ENCODE data around the gene PTPRZ1.

PTPRZ1 gene

GRCh38 chr7:122035876-122036275 lies 162.9 kb downstream of the PTPRZ1 start:
- H3K4me3 ChIP-seq: no peak overlapping the region
- intact Hi-C loops (cut with DNase I; ENCODE audit: low total_unique reads): no loop called here
- no peaks in the 10 kb centered on the region for H3K9me3 ChIP-seq
- TF ChIP-seq CTCF (IDR thresholded peaks at IDR 0.05): no peak
- DNase-seq: no peak
- H3K27ac ChIP-seq: no peak overlapping the region
- no peaks in the 10 kb centered on the region for H3K27me3 ChIP-seq
- H3K4me1 ChIP-seq: no peaks in the 10 kb centered on the region
- no peaks in the 10 kb centered on the region for H3K36me3 ChIP-seq

- H3K9me3 ChIP-seq: no peaks in the 10 kb centered on the region
- H3K27ac ChIP-seq: no peak overlapping the region
- H3K4me3 ChIP-seq: no peak overlapping the region
- H3K36me3 ChIP-seq: no peaks in the 10 kb centered on the region
- intact Hi-C loops (cut with DNase I; ENCODE audit: low total_unique reads): no loop called here
- TF ChIP-seq CTCF (IDR thresholded peaks at IDR 0.05): no peak
- no peak for DNase-seq
- H3K4me1 ChIP-seq: no peaks in the 10 kb centered on the region
- H3K27me3 ChIP-seq: no peaks in the 10 kb centered on the region
These were observed 165.2 kb downstream of the PTPRZ1 start for GRCh38 chr7:122038134-122038533.

- H3K9me3 ChIP-seq: no peaks in the 10 kb centered on the region
- intact Hi-C loops (cut with DNase I; ENCODE audit: low total_unique reads): no loop called here
These were observed 165.9 kb downstream of the PTPRZ1 start for GRCh38 chr7:122038904-122039303.

DNA sequence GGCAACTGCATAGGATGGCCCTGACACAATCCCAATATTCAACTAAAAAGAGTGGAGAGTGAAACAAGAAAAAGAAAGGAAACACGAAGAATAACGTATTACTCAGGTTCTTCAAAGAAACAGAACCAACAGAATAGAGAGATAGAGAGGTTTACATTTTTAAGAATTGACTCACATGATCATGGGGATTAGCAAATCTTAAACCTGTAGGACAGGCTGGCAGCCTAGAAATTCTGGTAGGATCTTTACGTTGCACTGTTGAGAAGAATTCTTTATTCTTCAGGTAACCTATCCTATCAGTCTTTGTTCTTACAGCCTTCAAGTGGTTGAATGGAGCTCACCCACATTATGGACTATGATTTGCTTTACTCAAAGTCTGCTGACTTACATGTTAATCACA lies 167.2 kb downstream of the PTPRZ1 start:
- Histone ChIP-seq H3K27me3 (no peaks in the 10 kb centered on the region), H3K4me1 (no peaks in the 10 kb centered on the region), H3K27ac (no peak overlapping the region), H3K4me3 (no peak overlapping the region), H3K9me3 (no peaks in the 10 kb centered on the region), H3K36me3 (no peaks in the 10 kb centered on the region)
- no peak for DNase-seq
- intact Hi-C loops (cut with DNase I; ENCODE audit: low total_unique reads): no loop called here
- no peak for TF ChIP-seq CTCF (IDR thresholded peaks at IDR 0.05)

More at GRCh38 chr7:122038904-122039303, 165.9 kb downstream of the PTPRZ1 start:
- H3K36me3 ChIP-seq: no peaks in the 10 kb centered on the region
- H3K27me3 ChIP-seq: no peaks in the 10 kb centered on the region
- H3K4me3 ChIP-seq: no peak overlapping the region
- no peak for DNase-seq
- H3K4me1 ChIP-seq: no peaks in the 10 kb centered on the region
- no peak for TF ChIP-seq CTCF (IDR thresholded peaks at IDR 0.05)
- H3K27ac ChIP-seq: no peak overlapping the region

GRCh38 chr7:122046402-122046801 lies 173.4 kb downstream of the PTPRZ1 start:
- intact Hi-C loops (cut with DNase I; ENCODE audit: low total_unique reads): no loop called here
- no peak for DNase-seq
- Histone ChIP-seq H3K27ac (no peak overlapping the region), H3K4me1 (no peaks in the 10 kb centered on the region), H3K9me3 (no peaks in the 10 kb centered on the region), H3K27me3 (no peaks in the 10 kb centered on the region), H3K4me3 (no peak overlapping the region), H3K36me3 (no peaks in the 10 kb centered on the region)
- no peak for TF ChIP-seq CTCF (IDR thresholded peaks at IDR 0.05)

DNA sequence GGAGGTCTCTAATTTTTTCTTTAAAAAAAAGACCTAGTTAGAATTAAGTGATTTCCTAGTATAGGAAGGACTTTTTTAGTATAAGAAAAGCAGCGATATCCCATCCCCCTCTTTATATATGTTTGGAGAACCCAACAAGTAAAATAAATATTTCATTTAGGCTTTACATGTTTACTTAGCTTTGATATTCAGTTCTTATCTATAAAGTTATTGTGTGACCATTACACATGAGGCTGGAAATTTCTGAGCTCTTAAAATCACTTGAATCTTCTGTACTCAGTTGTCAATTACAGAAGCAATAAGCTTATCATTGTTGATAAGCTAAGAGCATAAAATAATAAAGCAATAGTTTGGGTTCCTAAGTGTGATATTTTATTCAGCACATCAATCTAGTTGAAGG lies 181.4 kb downstream of the PTPRZ1 start:
- H3K27me3 ChIP-seq: no peaks in the 10 kb centered on the region
- TF ChIP-seq CTCF (IDR thresholded peaks at IDR 0.05): no peak
- no peak overlapping the region for H3K27ac ChIP-seq
- intact Hi-C loops (cut with DNase I; ENCODE audit: low total_unique reads): no loop called here
- no peak overlapping the region for H3K4me3 ChIP-seq
- H3K36me3 ChIP-seq: no peaks in the 10 kb centered on the region
- DNase-seq: no peak
- H3K9me3 ChIP-seq: no peaks in the 10 kb centered on the region
- no peaks in the 10 kb centered on the region for H3K4me1 ChIP-seq

Measured in tibial artery (tissue), 4 donors.